ENCODE data around the gene BIN2.
"Not testable (repeated sequence)": the region's sequence is repeated elsewhere in the genome, so short reads cannot be mapped to it uniquely, and the experiment has no call there.

The BIN2 gene

DNA sequence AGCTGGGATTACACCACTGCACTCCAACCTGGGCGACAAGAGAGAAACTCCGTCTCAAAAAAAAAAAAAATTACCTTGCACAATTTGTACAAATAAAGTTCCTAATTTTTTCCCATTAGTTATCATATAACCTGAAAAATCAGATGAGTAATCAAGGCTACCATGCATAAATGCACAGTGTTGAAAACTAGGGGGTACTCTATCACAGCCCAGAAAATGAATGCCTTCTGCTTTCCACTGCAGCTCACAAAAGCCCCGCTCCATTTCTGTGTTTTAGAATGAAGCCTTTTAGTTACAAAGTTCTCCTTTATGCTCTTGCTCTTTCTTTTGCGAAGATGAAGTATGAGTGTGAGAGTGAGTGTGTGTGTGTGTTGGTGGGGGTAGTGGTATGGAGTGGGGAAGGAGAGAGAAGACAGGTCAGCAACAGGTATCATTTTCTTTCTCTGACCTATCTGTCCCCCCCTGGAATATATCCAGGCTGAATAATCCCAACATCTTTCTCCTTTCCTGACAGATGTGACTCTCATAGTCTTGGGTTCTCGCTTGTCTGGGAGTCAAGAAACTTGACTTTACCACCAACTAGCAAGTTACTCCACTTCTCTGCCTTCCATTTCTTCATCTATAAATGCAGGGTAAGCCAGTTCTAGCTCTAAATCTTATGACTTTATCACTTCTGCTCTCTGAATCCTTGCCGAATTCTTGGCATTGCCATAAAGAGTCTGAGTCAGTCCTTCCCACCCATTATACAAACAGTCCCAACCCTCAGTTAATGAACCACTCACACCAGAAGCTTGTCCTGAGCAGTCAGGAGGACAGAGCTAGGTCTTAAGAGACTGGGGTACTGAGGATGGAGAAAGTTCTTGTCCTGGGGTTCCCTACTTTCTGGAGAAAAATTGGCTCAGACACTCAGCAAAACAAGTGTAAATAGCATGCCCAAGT lies 16.1 kb downstream of the BIN2 start:
- no peak for DNase-seq (ENCODE audit: low read depth)

DNA sequence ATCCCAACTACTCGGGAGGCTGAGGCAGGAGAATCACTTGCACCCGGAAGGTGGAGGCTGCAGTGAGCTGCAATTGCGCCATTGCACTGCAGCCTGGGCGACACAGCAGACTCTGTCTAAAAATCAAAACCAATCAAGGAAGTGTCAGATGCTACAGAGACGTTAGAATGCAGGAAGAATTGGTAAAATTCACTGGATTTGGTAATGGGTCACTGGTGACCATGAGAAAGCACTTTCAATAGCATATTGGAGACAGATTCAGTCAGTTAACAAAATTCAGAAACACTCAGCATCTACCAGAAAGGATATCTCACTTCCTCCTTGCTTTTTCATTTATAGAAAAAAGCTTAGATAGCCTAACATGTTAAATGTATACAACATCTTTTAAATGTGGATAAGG lies 17.5 kb downstream of the BIN2 start:
- DNase-seq (ENCODE audit: low read depth) = no peak

DNA sequence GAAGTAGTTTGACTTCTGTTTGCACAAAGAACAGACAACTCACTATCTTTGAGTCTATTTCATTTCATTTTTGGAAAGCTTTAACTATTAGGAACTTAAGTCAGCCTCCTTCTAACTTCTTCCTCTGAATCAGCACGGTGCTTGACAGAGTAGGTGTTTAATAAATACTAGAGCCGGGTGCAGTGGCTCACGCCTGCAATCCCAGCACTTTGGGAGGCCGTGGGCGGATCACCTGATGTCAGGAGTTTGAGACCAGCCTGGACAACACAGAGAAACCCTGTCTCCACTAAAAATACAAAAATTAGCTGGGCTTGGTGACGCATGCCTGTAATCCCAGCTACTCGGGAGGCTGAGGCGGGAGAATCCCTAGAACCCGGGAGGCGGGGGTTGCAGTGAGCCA lies 23.2 kb downstream of the BIN2 start:
- DNase-seq (ENCODE audit: low read depth) = not testable (repeated sequence)

DNA sequence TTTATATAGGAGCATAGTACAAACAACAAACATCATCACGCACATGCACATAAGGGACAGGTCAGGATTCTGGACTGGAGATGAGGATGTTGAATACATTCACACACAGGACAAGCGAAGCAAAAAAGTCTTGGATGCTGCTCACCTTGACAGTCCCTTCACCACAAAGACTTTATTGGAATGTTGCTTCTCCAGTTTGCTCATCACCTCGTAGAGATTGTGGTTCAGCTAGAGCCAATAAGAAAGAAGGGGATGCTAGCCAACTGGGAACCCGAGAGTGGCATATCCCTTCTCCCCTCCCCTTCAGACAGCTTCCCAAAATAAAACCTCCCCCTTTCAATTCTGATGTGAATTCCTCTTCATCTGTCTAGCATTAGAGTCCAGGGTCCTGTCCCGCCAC lies 28.3 kb downstream of the BIN2 start:
- DNase-seq (ENCODE audit: low read depth) = no peak

DNA sequence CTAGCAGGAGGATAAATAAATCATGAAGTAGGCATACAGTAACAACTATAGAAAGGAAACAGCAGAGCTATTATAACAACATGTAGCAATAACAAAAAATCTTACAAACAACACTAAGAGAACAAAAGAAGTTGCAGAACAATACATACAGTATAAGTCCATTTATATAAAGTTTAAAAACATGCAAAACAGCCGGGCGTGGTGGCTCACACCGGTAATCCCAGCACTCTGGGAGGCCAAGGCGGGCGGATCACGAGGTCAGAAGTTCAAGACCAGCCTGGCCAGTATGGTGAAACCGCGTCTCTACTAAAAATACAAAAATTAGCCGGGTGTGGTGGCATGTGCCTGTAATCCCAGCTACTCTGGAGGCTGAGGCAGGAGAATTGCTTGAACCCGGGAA lies 29.9 kb downstream of the BIN2 start:
- not testable (repeated sequence) for DNase-seq (ENCODE audit: low read depth)

DNA sequence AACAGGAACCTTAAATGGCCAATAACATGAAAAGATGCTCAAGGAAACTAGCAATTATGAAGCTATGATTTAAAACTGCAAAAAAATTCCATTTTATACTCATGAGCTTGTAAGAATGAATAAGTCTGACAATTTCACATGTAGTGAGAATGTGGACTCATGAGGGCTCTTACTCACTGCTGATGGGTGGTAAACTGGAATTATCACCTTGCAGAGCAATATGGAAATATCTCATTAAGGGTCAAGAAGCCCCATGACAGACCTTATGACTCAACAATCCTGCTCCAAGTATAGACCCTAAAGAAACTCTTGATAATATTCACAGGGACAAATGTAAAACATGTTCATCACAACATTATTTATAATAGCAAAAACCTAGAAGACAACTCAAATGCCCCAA lies 30.3 kb downstream of the BIN2 start:
- no peak for DNase-seq (ENCODE audit: low read depth)

DNA sequence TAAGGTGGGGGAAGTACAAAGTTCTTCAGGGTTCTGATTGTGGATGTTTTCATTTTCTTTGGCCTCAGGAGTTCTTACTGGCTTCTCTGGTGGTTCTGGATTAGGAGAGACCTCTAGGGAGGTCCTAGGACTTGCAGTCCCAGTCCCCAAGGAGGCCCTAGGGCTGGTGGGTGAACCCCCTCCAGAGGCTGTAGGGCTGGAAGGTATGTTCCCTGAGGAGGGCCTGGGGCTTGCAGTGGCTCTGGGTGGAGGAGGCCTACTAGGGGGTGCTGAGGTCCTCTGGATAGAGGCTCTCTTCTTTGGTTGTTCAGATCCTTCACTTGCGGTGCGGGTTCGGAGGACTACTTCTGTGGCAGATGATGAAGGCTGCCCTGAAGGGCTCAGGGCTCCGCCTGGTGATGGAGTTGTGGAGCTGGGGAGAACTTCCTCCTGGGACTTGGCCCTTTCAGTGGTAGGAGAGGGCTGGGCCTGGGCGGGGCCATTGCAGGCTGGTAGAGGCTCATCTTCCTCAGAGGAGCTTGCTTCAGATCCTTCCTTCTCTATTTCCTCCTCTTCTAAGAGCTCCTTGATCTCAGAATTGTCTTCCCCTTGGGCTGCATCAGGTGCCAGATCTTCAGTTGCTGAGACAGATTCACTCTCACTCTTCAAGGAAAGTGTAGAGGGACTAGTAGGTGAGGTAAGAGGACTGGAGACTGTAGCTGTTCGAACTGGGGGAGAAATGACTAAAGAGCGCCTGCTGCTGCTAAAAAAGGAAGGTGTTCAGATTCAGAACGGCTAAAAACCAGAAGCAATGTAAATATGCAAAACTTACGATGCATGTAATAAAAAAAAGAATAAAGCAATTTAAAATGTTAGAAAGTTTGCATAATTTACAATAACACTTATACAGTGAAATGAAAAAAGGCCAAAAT lies 32.1 kb downstream of the BIN2 start:
- DNase-seq (ENCODE audit: low read depth) = not testable (repeated sequence)

DNA sequence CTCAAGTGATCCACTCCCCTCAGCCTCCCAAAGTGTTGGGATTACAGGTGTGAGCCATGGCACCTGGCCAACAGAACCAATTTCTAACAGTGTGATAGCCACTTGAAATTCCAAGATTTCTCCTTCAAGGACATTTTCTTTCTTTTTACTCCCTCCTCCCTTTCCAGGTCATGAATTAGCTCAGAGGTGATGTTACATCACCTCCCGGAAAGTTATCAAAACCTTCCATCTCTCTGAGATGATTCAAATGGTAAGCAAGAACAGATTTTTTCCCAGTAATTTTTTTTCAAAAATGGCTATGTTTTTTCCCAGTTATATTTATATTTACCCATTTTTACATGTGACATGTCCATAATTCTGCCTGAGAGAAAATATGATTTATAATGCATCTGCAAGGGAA lies 38.1 kb downstream of the BIN2 start:
- DNase-seq (ENCODE audit: low read depth) = no peak

DNA sequence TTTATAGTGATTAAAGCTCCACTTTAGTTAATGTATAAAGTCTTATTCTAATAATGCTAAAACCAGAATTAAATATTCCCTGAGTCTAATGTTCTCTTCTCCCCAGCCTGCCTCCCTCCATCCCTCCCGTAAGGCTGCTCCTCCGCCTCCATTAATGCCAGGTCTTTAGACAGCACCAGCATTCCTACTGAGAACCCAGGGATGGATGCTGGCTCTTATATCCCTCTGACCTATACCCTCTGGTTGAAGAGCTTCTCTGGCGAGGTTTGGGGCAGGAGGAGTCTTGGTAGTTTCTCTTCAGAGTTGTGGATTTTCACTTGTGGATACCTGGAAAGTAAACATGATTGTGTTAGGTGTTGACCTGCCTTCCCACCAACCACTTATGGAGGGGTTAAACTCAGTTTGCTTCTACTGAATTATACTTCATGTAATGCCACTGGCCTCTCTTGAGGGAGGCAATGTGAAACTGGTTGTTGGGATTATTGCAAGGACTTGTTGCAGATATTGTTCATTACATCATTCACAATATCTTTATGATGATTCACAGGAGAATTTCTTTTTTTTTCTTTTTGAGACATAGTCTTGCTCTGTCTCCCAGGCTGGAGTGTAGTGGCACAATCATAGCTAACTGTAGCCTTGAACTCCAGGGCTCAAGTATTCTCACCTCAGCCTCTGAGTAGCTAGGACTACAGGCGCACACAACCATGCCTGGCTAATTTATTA lies 42.6 kb downstream of the BIN2 start:
- DNase-seq (ENCODE audit: low read depth) = no peak

DNA sequence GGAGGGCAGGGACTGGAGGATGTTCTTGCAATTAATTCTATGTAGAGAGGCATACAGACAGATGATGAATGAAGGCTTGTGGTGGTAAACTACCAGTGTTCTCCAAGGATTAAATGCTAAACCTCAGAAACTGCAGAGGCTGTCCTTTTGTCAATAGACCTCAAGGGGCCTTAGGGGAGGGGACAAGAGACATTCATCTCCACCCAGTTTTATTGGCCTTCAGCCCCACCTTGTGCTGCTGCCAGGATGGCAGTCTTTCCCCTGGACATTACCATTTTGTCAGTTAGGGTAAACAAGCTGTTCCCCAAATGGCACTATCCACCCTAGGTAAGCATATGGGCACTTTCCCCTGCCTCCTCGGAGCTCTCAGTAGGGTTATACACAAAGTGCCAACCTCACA lies 48.9 kb downstream of the BIN2 start:
- no peak for DNase-seq (ENCODE audit: low read depth)

DNA sequence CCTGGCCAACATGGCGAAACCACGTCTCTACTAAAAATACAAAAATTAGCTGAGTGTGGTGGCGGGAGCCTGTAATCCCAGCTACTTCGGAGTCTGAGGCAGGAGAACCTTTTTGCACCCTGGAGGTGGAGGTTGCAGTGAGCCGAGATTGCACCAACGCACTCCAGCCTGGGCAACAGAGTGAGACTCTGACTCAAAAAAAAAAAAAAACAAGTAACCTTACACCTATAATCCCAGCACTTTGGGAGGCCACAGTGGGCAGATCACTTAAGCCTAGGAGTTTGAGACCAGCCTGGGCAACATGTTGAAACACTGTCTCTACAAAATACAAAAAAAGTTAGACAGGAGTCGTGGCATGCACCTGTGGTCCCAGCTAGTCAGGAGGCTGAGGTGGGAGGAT lies 51.2 kb downstream of the BIN2 start:
- not testable (repeated sequence) for DNase-seq (ENCODE audit: low read depth)

DNA sequence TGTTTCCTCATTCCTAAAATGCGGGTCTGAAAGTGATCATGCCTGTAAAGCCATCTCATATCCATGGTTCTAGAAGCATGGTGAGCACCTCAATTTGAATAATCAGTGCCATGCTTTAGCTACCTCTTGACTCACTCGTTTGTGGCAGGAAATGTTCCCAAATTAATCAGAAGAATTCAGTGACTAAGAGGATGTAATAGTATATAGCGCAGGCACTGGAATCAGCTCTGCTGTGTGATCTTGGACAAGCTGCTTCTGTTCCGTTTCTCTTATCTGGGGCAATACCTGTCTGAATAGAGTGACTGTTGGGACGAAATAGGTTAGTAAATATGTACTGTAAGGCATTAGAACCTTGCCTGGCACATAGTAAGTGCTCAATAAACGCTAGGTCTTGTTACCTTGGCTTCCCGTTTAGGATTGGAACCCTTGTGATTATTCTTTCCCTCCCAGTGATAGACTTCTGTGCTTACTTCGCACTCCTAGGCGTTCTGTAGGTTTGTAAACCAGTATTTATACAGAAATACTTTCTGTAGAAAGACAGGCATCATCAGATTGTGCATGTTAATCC lies 52.9 kb downstream of the BIN2 start:
- no peak for DNase-seq (ENCODE audit: low read depth)

DNA sequence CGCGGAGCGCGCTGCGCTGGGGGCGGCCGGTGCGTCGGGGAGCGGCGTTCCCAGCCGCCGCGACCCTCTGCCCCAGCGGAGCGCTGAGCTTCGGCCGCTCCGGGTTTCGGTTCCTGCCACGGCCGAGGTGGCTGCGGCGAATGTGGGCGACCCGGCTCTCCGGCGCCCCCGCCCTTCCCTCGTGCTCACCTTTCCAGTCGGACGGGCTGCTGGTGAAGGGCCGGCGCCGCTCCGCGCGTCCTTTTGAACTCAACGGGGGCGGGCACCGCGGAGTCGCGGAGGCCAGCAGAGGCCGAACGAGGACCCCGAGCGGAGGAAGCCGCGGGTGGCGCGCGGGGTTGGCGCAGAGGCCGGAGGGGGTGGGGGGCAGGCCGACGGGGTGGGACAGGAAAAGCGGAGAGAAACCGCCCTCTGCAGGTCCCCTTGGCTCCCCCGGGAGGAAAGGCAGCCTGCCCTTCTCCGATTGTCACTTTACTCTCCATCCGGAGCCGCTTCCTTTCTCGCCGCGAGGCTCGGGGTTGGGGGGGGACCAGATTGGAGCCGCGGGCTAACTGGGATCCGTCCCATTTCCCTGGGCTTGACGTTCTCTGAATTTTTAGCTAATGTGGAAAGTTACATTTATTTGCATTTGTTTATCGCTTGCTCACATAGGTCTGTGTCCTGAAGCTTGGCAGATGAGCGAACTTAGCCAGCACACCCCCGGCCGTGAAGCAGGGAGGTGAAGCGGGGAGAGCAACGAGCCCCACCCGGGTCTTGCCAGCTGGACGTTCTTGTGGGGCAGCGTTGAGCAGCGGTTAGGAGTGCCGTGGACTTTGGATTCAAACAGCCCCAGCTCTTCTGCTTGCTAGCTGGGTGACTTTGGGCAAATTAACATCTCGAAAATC lies 53.7 kb downstream of the BIN2 start, which contains the start of gene SMAGP:
Gene SMAGP (minus strand): TSS at position 349 of the 884 bp plus-strand sequence. CDS start 1,137 bp downstream, outside the sequence.
- no peak for DNase-seq (ENCODE audit: low read depth)

DNA sequence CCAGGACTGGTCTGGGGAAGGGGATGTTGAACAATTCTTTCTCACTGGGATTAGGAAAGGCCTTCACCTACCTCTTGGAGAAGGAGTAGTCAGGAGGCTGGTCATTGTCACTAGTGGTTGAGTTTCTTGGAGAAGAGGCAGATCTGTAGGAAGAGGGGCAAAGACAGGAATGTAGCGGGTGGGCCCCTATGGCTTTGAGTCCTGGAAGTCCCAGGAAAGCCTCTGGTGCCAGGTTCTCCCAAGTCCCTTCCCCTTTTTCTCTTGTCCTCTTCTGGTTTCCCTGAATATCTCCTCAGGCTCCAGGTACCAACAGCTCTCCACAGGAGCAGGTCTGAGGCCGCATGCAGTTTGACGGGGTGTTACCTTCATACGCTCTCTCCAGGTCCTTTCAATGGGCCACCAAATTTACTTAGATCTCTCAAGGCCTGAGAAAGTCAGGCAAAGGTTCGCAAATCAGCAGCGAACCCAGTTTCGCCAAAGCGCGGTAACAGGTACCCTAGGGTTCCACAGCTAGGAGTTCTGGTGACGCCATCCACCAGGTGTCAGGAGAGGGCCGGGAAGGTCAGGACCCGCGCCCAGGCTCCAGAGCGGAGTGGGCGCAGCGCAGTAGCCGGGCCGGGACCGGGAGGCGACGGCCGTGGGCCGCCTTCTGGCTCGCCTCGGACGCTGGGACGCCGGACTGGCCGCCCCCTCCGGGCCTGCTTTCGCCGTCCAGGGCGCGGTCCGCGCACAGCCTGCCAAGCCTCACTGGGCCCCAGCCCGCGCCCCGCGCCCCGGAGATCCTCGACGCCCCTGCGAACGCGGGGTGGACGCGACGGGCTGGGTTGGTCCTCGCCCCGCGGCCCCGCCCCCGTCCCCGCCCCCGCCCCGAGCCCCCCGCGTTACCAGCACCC lies 54.6 kb downstream of the BIN2 start:
- no peak for DNase-seq (ENCODE audit: low read depth)

DNA sequence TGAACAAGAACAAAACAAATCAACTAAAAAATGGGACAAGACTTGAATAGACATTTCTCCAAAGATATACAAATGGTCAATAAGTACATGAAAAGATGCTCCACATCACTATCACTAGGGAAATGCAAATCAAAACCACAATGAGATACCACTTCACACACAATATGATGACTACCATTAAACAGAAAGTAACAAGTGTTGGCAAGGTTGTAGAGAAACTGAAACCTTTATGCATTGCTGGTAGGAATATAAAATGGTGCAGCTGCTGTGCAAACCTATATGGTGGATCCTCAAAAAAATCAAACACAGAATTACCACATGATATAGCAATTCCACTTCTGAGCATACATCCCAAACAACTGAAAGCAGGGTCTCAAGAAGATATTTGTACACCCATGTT lies 59.0 kb downstream of the BIN2 start:
- DNase-seq (ENCODE audit: low read depth) = no peak

DNA sequence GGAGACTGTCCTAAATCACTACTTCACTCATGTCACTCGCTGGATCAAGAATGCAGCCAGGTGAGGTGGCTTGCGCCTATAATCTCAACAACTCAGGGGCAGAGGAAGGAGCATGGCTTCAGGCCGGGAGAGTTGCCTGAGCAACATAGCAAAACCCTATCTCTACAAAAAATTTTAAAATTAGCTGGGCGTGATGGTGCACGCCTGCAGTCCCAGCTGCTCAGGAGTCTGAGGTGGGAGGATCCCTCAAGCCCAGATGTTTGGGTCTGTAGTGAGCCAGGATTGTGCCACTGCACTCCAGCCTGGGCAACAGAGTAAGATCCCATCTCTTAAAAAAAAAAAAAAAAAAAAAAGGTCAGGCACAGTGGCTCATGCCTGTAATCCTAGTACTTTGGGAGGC lies 59.7 kb downstream of the BIN2 start:
- DNase-seq (ENCODE audit: low read depth) = no peak

DNA sequence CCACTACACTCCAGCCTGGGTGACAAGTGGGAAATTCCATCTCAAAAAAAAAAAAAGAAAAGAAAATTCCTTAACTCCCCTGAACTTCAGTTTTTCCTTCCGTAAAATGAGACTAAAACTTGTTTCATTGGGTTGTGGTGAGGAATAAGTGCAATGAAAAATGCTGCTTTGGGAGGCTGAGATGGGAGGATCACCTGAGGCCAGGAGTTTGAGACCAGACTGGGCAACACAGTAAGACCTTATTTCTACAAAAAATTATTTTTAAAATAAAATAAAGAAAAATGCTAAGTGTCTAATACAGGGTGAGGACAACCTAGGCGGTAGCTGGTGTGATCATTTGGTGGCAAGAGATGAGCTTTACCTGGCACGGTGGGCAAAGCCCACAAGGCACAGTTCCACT lies 60.6 kb downstream of the BIN2 start:
- DNase-seq (ENCODE audit: low read depth) = no peak

DNA sequence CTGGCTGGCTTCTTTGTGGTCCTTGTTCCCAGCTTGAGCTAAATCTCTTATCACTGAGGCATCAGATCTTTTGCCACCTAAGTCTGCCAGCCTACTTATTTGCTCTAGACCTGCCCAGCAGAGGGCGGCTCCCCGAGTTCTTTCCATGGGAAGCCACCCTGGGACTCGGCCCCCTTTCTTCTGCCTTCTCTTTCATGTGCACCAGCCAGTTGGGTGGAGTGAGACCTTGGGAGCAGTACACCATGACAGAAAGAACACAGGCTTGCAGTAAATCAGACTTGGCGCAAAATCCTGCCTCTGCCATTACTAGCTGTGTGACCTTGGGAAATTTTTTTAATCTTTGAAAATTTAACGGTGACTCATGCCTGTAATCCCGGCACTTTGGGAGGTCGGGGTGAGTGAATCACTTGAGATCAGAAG lies 61.2 kb downstream of the BIN2 start:
- no peak for DNase-seq (ENCODE audit: low read depth)

DNA sequence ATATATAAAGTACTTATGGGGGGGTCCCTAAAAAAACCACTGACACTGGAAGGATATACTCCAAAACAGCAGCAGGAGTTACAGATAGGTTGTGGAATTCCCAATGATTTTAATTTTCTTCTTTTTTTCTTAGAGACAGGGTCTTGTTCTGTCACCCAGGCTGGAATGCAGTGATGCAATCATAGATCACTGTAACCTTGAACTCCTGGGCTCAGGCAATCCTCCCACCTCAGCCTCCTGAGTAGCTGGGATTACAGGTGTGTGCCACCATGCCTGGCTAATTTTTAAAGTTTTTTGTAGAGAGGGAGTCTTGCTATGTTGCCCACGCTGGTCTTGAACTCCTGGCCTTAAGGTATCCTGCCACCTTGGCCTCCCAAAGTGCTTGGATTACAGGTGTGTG lies 64.4 kb downstream of the BIN2 start:
- not testable (repeated sequence) for DNase-seq (ENCODE audit: low read depth)

DNA sequence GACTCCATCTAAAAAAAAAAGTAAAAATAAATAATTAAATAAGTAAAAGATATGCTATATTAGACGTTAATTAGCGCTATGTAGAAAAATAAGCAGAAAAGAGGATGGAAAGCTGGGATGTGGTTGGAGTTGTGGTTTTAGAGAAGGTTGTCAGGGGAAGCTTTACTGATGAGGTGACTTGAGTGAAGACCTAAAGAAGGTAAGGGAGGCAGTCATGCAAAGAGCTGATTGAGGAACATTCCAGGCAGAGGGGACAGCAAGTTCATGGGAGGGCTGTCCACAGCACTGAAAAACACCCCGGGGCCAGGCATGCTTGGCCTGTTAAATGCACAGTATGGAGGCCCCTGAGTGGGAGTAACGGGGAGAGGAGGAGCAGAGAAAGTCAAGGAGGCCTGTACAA lies 69.4 kb downstream of the BIN2 start:
- no peak for DNase-seq (ENCODE audit: low read depth)

Data from CMK (cell line).